Measurements from ENCODE around the gene TP53RK.

TP53RK gene

DNA sequence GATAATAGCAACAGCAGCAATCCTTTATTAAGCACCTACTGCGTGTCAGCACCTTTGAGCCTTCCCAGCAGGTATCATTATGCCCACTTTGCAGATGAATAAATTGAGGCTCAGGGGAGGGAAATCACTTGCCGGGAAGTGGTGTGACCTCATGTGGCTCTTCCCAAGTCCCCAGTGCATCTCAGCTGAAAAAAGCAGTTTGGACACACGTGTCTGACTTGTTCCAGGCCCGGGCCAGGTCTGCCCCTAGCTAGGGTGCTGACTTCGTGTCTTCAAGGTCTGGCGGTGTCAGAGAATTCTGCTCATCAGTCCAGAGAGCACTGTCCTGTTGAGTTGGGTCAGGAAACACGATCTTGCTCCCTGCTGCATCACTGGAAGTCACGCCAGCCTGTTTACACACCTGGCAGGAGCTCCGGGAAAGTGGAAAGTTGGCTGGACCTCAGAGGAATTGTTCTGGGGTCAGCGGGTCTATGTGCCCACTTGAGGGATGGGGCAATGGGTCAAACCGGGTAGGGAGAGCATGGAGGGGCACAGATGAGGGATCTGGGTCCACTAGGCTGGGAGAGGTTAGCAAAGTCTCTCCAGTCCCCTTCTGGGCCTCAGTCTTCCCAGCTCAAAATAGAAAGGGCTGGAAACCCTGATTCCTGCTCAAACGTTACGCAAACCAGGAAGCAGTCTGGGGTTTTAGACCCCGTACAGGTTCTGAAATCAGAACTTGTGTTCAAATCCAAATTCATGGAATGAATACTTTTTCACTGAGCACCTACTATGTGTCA, 48.5 kb downstream of the TP53RK start:
- no peak for DNase-seq

DNA sequence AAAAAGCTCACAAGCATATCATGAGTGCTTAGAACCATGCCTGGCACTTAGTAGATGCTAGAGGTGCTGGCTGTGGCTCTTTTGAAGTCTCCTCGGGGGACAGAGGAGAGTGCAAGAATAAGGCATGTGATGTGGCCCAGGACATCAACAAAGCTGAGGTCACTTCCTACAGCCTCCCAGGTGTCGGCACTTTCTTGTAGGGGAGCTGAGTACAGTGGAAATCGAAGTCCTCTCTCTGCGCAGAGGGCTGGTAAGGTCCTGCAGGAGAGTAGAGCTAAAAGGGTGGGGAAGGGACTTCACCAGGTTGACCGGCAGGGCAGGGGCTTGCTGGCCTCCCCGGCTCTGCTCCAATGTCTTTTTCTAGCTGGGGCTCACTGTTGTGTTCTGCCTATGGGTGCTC, 49.2 kb downstream of the TP53RK start:
- DNase-seq, result no peak

DNA sequence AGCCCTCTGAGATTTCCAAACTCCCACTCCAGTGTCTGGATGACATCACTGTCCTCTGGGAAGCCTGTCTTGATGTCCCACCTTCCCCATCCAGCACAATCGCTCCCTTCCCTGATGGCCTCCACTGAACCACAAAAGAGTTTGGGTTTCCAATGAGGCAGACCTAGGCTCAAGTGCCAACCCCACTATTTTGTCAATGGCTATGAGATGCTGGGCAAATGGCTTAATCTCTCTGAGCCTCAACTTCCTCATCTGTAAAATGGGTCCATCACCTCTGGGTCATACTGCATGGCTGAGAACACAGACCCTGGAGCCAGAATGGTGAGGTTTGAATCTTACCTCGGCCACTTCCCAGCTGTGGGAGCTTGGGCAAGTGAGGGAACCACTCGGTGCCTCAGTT, 49.7 kb downstream of the TP53RK start:
- DNase-seq, result no peak

GRCh38 chr20:46638898-46639274, 50.4 kb downstream of the TP53RK start:
- no peak for DNase-seq

DNA sequence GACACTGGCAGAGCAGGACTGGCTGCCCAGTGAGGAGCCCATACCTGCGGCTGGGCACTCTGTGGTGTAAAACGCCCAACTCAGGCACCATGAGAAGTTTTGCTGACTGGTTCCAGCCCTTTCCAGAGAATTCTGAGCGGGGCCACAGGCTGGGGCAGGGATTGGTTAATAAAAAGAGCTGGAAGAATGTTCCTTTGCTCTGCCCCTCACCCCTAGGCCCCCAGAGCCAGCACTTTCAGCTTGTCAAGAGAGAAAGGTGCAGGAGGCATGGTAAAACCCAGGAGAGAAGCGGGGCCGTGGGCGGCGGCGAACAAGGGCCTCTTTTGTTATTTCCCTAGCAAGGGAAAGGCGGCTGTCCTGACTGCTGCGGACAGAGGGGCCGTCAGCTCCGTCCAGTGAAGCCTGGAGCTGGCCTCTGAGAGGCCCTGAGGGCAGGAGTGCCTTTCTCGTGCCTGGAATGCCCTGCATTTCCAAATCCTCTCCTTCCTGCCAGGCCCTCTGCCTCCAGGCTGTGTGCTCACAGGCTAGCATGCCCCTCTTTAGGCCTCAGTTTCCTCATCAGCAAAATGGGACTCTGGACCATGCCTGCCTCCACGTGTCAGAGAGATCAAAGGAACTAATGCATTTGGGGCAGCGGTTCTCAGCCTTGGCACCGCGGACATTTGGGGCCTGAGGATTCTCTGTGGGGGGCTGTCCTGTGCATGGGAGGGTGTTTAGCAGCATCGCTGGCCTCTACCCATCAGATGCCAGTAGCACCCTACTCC, 50.9 kb downstream of the TP53RK start:
- DNase-seq, result peak in 27 of 56 donors; percentile 7 to 71 (median 45)

DNA sequence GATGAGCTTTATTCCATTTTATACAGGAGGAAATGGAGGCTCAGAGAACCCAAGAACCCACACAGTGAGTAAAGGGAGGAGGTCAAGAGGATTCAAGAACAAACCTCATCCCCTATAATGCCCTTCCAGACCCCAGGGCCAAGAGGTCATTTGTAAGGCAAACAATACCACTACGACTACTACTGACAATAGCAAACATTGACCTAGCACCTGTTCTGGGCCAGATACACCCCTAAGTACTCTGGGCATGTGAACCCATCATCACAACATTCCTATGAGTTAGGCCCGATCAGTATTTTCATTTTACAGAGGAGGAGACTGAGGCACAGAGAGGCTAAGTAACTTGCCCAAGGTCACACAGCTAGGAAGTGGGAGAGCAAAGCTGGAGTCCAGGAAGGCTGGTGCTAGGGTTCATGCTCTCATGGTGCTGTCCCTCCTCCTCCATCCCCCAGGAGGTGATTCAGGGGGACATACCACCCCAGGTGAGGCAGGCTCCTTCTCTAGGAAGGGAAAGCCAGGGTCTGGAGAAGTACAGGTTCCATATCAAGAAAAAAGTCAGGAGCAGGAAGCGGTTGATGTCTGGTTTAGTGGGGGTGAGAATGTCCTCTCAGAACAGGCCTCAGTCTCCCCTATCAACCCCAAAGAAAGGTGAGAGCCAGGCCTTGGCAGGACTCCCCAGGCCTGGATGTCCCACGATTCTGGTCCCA, 51.7 kb downstream of the TP53RK start:
- no peak for DNase-seq

DNA sequence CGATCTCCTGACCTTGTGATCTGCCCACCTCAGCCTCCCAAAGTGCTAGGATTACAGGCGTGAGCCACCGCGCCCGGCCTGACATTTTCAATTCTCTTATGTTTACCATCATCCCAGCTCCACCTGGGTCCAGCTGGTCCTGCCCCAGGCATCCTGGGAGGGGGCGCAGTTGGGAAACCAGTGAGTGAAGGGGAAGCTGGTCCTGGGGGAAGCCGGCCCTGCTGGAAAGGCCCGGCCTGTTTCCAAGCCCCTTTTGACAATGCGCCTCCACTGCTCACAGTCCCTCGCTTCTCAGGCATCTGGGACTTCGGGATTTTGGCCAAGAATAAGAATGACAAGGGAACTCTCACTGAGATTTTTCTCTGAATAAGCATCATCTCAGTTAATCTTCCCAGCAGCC, 52.2 kb downstream of the TP53RK start:
- peak in 4 of 56 donors; percentile 5 to 26 (median 10) for DNase-seq

DNA sequence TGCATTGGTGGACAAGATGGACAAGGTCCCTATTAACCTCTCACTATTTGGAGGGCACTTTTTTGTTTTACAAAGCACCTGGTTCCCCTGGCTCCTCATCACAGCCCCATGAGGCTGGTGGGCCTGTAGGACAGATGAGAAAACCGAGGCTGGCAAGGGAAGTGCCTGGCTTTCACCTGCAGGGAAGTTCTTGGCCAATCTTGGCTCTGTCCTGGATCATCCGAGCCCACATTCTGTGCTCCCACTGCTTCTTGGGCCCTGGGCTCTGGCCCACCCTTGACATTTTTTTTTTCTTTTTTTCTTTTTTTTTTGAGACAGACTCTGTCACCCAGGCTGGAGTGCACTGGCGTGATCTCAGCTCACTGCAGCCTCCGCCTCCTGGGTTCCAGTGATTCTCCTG, 52.7 kb downstream of the TP53RK start:
- no peak for DNase-seq

DNA sequence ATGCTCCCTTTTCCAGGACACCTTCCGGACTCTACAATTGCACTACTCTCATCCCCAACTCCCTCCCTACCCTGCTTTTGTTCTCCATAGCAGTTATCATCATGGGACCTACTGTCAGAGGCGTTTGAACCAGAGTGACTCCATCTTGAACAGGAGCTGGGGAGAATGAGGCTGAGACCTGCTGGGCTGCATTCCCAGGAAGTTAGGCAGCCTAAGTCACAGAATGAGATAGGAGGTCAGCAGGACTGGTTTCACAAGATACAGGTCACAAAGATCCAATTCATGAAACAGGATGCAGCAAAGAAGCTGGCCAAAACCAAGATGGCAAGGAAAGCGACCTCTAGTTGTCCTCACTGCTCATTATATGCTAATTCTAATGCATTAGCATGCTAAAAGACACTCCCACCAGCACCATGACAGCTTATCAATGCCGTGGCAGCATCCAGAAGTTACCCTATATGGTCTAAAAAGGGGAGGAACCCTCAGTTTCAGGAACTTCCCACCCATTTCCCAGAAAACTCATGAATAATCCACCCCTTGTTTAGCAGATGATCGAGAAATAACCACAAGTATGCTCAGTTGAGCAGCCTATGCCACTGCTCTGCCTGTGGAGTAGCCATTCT, 53.6 kb downstream of the TP53RK start:
- DNase-seq, result no peak

- no peak for DNase-seq
Observed at GRCh38 chr20:46634528-46634927, 54.7 kb downstream of the TP53RK start.

All from amygdala (tissue), 56 donors.